Measurements from ENCODE around the gene RETREG3. TPM values are rescaled to one million over a fixed set of nuclear protein-coding genes. Genes with fewer than 3 reads are reported as not detected.

Gene RETREG3
- total and polyA plus RNA-seq, 3 experiments from 2014 or later, result 39.7 to 109 (median 40.3) TPM

DNA sequence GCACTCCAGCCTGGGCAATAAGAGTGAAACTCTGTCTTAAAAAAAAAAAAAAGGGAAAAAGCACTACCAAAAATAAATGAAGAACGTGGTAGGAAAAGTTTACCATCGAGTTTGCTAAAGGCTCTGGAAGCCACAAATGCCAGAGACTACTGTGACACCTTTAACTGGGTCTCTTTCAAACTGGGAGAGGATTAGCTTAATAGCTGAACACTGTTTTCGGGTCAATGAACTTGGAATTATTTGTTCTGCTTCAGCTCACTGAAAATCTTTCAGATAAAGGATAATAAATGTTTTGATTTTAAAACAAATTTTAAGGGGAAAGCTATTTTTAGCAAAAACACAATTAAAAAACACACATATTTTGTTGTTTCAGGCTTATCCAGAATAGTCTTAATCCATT lies 1.4 kb downstream of the RETREG3 start:
- Mint-ChIP-seq H3K36me3 (peaks cover 0 to 57% (median 11%) of the 10 kb centered on the region in 3 donors), H3K27me3 (no peaks in the 10 kb centered on the region), H3K9me3 (peaks cover 0 to 1% (median 0%) of the 10 kb centered on the region in 5 donors), H3K4me1 (peaks cover 54 to 68% (median 68%) of the 10 kb centered on the region in 3 donors), H3K27ac (peak overlapping the region; percentile 46 to 100 (median 96)), H3K4me3 (peak overlapping the region; percentile 99 to 100 (median 99))
- Histone ChIP-seq H3K36me3 (ENCODE audit: insufficient read depth, low read length) (peaks cover 12% of the 10 kb centered on the region), H3K4me3 (ENCODE audit: low read length) (peak overlapping the region; percentile 93), H3K4me1 (ENCODE audit: insufficient read depth, low read length) (peaks cover 43% of the 10 kb centered on the region), H3K9me3 (ENCODE audit: low read length) (no peaks in the 10 kb centered on the region), H3K27me3 (ENCODE audit: insufficient read depth, low read length, poor library complexity, severe bottlenecking) (no peaks in the 10 kb centered on the region), H3K27ac (ENCODE audit: low read depth, low read length) (peak overlapping the region; percentile 80)
- POLR2A ChIA-PET, result interaction anchor here (0.5 to 1.3 kb wide), 7 partner anchors 11 to 525 kb away, joined by 3 to 6 read pairs (median 3); no protein-coding TSS in a partner anchor
- CTCF ChIA-PET, result interaction anchor here (1.2 to 3.1 kb wide), 7 partner anchors 15 to 76 kb away, joined by 5 to 23 read pairs (median 5); partner anchors contain the start of gene PSMC3IP
- DNase-seq, result no peak

DNA sequence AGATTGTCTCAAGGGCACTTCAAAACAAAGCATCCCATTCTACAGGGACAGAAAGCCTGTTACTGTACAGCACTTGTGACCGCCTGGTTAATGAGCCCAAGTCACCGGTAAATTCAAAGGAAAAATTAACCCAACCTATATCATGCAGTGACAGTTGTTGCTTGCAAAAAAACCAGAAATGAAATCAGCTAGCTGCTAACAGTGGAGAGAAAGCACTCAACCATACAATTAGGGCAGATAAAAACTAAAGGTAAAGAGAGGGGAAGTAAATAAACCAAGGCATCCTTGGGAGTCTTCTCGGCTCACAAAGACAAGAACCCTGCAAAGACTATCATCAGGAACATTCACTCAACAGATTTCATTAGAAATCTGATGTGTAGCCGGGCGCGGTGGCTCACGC lies 5.9 kb downstream of the RETREG3 start:
- Histone ChIP-seq H3K27ac (ENCODE audit: low read depth, low read length) (no peak overlapping the region), H3K9me3 (ENCODE audit: low read length) (no peaks in the 10 kb centered on the region)
- H3K27ac Mint-ChIP-seq, result peak overlapping the region in 4 of 8 donors; percentile 1 to 55 (median 47)

GRCh38 chr17:42598905-42599304 lies 10.3 kb downstream of the RETREG3 start:
- Histone ChIP-seq H3K4me1 (ENCODE audit: insufficient read depth, low read length) (peaks cover 15% of the 10 kb centered on the region), H3K27me3 (ENCODE audit: insufficient read depth, low read length, poor library complexity, severe bottlenecking) (no peaks in the 10 kb centered on the region), H3K9me3 (ENCODE audit: low read length) (no peaks in the 10 kb centered on the region), H3K27ac (ENCODE audit: low read depth, low read length) (no peak overlapping the region), H3K36me3 (ENCODE audit: insufficient read depth, low read length) (no peaks in the 10 kb centered on the region), H3K4me3 (ENCODE audit: low read length) (no peak overlapping the region)
- no peak for DNase-seq
- ChIA-PET CTCF (no interaction called here), POLR2A (interaction anchor here (0.7 kb wide), 1 partner anchor 129 kb away, joined by 3 read pairs; no protein-coding TSS in a partner anchor)
- peak overlapping the region in 1 of 7 donors; percentile 15 for H3K4me3 Mint-ChIP-seq
- peak overlapping the region in 3 of 8 donors; percentile 26 to 60 (median 43) for H3K27ac Mint-ChIP-seq
- H3K9me3 Mint-ChIP-seq, result no peaks in the 10 kb centered on the region
- H3K36me3 Mint-ChIP-seq, result peaks cover 3 to 50% (median 6%) of the 10 kb centered on the region in 3 donors
- no peaks in the 10 kb centered on the region for H3K27me3 Mint-ChIP-seq
- peaks cover 27 to 45% (median 39%) of the 10 kb centered on the region in 3 donors for H3K4me1 Mint-ChIP-seq

More for the DNA sequence above, 5.9 kb downstream of the RETREG3 start:
- Histone ChIP-seq H3K36me3 (ENCODE audit: insufficient read depth, low read length) (peaks cover 7% of the 10 kb centered on the region), H3K27me3 (ENCODE audit: insufficient read depth, low read length, poor library complexity, severe bottlenecking) (no peaks in the 10 kb centered on the region), H3K4me3 (ENCODE audit: low read length) (no peak overlapping the region), H3K4me1 (ENCODE audit: insufficient read depth, low read length) (peaks cover 57% of the 10 kb centered on the region)
- no peak for DNase-seq
- peaks cover 0 to 58% (median 10%) of the 10 kb centered on the region in 3 donors for H3K36me3 Mint-ChIP-seq
- H3K27me3 Mint-ChIP-seq, result no peaks in the 10 kb centered on the region
- peaks cover 58 to 80% (median 74%) of the 10 kb centered on the region in 3 donors for H3K4me1 Mint-ChIP-seq
- ChIA-PET CTCF (no interaction called here), POLR2A (no interaction called here)
- peak overlapping the region in 2 of 7 donors; percentile 23 to 71 for H3K4me3 Mint-ChIP-seq
- H3K9me3 Mint-ChIP-seq, result no peaks in the 10 kb centered on the region

GRCh38 chr17:42596386-42596785 lies 12.8 kb downstream of the RETREG3 start:
- Mint-ChIP-seq H3K9me3 (no peaks in the 10 kb centered on the region), H3K27ac (peak overlapping the region in 2 of 8 donors; percentile 30 to 76), H3K4me1 (peaks cover 22 to 44% (median 30%) of the 10 kb centered on the region in 3 donors), H3K36me3 (peaks cover 3 to 57% (median 5%) of the 10 kb centered on the region in 3 donors), H3K27me3 (no peaks in the 10 kb centered on the region), H3K4me3 (no peak overlapping the region)
- Histone ChIP-seq H3K4me3 (ENCODE audit: low read length) (no peak overlapping the region), H3K4me1 (ENCODE audit: insufficient read depth, low read length) (peaks cover 15% of the 10 kb centered on the region), H3K9me3 (ENCODE audit: low read length) (no peaks in the 10 kb centered on the region), H3K36me3 (ENCODE audit: insufficient read depth, low read length) (peaks cover 8% of the 10 kb centered on the region), H3K27ac (ENCODE audit: low read depth, low read length) (no peak overlapping the region), H3K27me3 (ENCODE audit: insufficient read depth, low read length, poor library complexity, severe bottlenecking) (no peaks in the 10 kb centered on the region)
- ChIA-PET POLR2A (interaction anchor here (1.0 kb wide), 1 partner anchor 11 kb away, joined by 4 read pairs; no protein-coding TSS in a partner anchor), CTCF (interaction anchor here (0.6 kb wide), 1 partner anchor 555 kb away, joined by 3 read pairs; no protein-coding TSS in a partner anchor)
- DNase-seq, result no peak

GRCh38 chr17:42591411-42591810 lies 17.8 kb downstream of the RETREG3 start:
- H3K4me3 Mint-ChIP-seq, result no peak overlapping the region
- H3K27ac ChIP-seq (ENCODE audit: low read depth, low read length), result no peak overlapping the region
- H3K9me3 Mint-ChIP-seq, result no peaks in the 10 kb centered on the region
- peaks cover 36% of the 10 kb centered on the region for H3K36me3 ChIP-seq (ENCODE audit: insufficient read depth, low read length)
- no peaks in the 10 kb centered on the region for H3K9me3 ChIP-seq (ENCODE audit: low read length)
- H3K27me3 ChIP-seq (ENCODE audit: insufficient read depth, low read length, poor library complexity, severe bottlenecking), result no peaks in the 10 kb centered on the region
- H3K36me3 Mint-ChIP-seq, result peaks cover 2 to 81% (median 5%) of the 10 kb centered on the region in 3 donors
- DNase-seq, result no peak
- ChIA-PET CTCF (interaction anchor here (1.1 to 1.7 kb wide), 2 partner anchors 13 to 17 kb away, joined by 3 to 5 read pairs; no protein-coding TSS in a partner anchor), POLR2A (interaction anchor here (0.6 to 1.0 kb wide), 2 partner anchors 14 to 625 kb away, joined by 4 to 5 read pairs; no protein-coding TSS in a partner anchor)
- H3K4me1 ChIP-seq (ENCODE audit: insufficient read depth, low read length), result no peaks in the 10 kb centered on the region
- H3K4me3 ChIP-seq (ENCODE audit: low read length), result no peak overlapping the region
- H3K27ac Mint-ChIP-seq, result no peak overlapping the region
- H3K27me3 Mint-ChIP-seq, result no peaks in the 10 kb centered on the region
- H3K4me1 Mint-ChIP-seq, result peaks cover 11 to 29% (median 16%) of the 10 kb centered on the region in 3 donors

DNA sequence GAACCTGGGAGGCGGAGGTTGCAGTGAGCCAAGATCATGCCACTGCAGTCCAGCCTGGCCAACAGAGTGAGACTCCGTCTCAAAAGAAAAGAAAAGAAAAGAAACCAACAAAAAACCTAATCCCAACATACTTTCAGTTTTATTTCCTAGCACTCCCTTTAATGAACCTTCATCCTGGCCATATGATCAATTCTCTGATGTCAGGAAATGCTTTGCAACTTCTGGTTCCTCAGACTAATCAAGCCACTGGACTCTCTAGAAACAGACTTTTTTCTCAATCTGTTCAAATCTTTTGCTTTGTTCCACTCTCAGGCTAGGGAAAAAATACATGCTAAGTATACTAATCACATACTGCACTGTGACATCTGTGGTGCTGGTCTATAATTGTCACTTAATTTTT lies 18.3 kb downstream of the RETREG3 start:
- Mint-ChIP-seq H3K27me3 (no peaks in the 10 kb centered on the region), H3K4me1 (peaks cover 10 to 26% (median 14%) of the 10 kb centered on the region in 3 donors), H3K4me3 (no peak overlapping the region), H3K36me3 (peaks cover 0 to 84% (median 6%) of the 10 kb centered on the region in 3 donors), H3K27ac (no peak overlapping the region), H3K9me3 (no peaks in the 10 kb centered on the region)
- H3K27ac ChIP-seq (ENCODE audit: low read depth, low read length), result no peak overlapping the region
- H3K36me3 ChIP-seq (ENCODE audit: insufficient read depth, low read length), result peaks cover 41% of the 10 kb centered on the region
- ChIA-PET POLR2A (no interaction called here), CTCF (interaction anchor here (1.1 kb wide), 1 partner anchor 12 kb away, joined by 3 read pairs; no protein-coding TSS in a partner anchor)
- no peaks in the 10 kb centered on the region for H3K4me1 ChIP-seq (ENCODE audit: insufficient read depth, low read length)
- no peak overlapping the region for H3K4me3 ChIP-seq (ENCODE audit: low read length)
- DNase-seq, result no peak
- H3K27me3 ChIP-seq (ENCODE audit: insufficient read depth, low read length, poor library complexity, severe bottlenecking), result no peaks in the 10 kb centered on the region
- H3K9me3 ChIP-seq (ENCODE audit: low read length), result no peaks in the 10 kb centered on the region

GRCh38 chr17:42586514-42587230 lies 22.5 kb downstream of the RETREG3 start:
- CTCF ChIA-PET, result interaction anchor here (0.6 to 2.4 kb wide), 3 partner anchors 9 to 38 kb away, joined by 3 to 7 read pairs (median 3); partner anchors contain the start of genes PSMC3IP, RETREG3 and TUBG1
- no peak overlapping the region for H3K4me3 ChIP-seq (ENCODE audit: low read length)
- Mint-ChIP-seq H3K27ac (peak overlapping the region in 6 of 8 donors; percentile 22 to 95 (median 72)), H3K4me3 (no peak overlapping the region), H3K4me1 (peaks cover 3 to 11% (median 7%) of the 10 kb centered on the region in 3 donors), H3K9me3 (no peaks in the 10 kb centered on the region), H3K36me3 (peaks cover 3 to 100% (median 15%) of the 10 kb centered on the region in 3 donors), H3K27me3 (no peaks in the 10 kb centered on the region)
- POLR2A ChIA-PET, result interaction anchor here (0.7 to 1.1 kb wide), 3 partner anchors 9 to 24 kb away, joined by 3 to 4 read pairs (median 3); partner anchors contain the start of gene PSMC3IP
- H3K27me3 ChIP-seq (ENCODE audit: insufficient read depth, low read length, poor library complexity, severe bottlenecking), result no peaks in the 10 kb centered on the region
- no peak for DNase-seq
- H3K9me3 ChIP-seq (ENCODE audit: low read length), result no peaks in the 10 kb centered on the region
- H3K4me1 ChIP-seq (ENCODE audit: insufficient read depth, low read length), result no peaks in the 10 kb centered on the region
- H3K36me3 ChIP-seq (ENCODE audit: insufficient read depth, low read length), result peaks cover 77% of the 10 kb centered on the region
- H3K27ac ChIP-seq (ENCODE audit: low read depth, low read length), result no peak overlapping the region
